HG02798 (cell line): ENCODE results near the gene SLC9A3.

Experiments used
- ATAC-seq: cut with Tn5 transposase; IDR thresholded peaks from one replicate; pipeline ENCODE4 v1.9.1; 2021; ENCODE audit warnings: mild to moderate bottlenecking; ENCODE audit not compliant: unreplicated experiment, poor library complexity

SLC9A3 gene

GRCh38 chr5:423626-424261 is 100.5 kb downstream of the SLC9A3 start:
- no peak for ATAC-seq

- no peak for ATAC-seq
These were observed 101.0 kb downstream of the SLC9A3 start for GRCh38 chr5:423233-423565.

- no peak for ATAC-seq
These were observed 101.7 kb downstream of the SLC9A3 start for GRCh38 chr5:422323-423232.

GRCh38 chr5:421901-422300 is 102.3 kb downstream of the SLC9A3 start:
- ATAC-seq: no peak

GRCh38 chr5:421287-421880 is 102.9 kb downstream of the SLC9A3 start:
- ATAC-seq: no peak

GRCh38 chr5:420632-421286 is 103.5 kb downstream of the SLC9A3 start:
- no peak for ATAC-seq
